Stomach (tissue), 4 donors: Measurements from ENCODE around the gene ADM5.

Experiments used
- CTCF ChIP-seq, 7 experiments: fragments of 450-650 bp in 4 of 7; fragments of 200-600 bp in 3 of 7; sonication (generic) in 3 of 7; IDR thresholded peaks; one replicate each; pipeline ENCODE4 v1.5.1; 2016 to 2019; ENCODE audit warnings: antibody characterized with exemption in 7 of 7, control low read depth in 2 of 7, mild to moderate bottlenecking in 1 of 7
- POLR2A ChIP-seq, 4 donors: fragments of 450-650 bp; IDR thresholded peaks; one replicate each; pipeline ENCODE4 v1.6.1; 2016; ENCODE audit warnings: antibody characterized with exemption in 4 of 4, control low read depth in 2 of 4, mild to moderate bottlenecking in 1 of 4, moderate library complexity in 1 of 4

- TF ChIP-seq CTCF (IDR thresholded peaks at IDR 0.05) (no peak), POLR2A (IDR thresholded peaks at IDR 0.05) (no peak)
These were observed 15.7 kb downstream of the ADM5 start for GRCh38 chr19:49704888-49705642.
